ENCODE results near the gene GIT2.

Gene GIT2

DNA sequence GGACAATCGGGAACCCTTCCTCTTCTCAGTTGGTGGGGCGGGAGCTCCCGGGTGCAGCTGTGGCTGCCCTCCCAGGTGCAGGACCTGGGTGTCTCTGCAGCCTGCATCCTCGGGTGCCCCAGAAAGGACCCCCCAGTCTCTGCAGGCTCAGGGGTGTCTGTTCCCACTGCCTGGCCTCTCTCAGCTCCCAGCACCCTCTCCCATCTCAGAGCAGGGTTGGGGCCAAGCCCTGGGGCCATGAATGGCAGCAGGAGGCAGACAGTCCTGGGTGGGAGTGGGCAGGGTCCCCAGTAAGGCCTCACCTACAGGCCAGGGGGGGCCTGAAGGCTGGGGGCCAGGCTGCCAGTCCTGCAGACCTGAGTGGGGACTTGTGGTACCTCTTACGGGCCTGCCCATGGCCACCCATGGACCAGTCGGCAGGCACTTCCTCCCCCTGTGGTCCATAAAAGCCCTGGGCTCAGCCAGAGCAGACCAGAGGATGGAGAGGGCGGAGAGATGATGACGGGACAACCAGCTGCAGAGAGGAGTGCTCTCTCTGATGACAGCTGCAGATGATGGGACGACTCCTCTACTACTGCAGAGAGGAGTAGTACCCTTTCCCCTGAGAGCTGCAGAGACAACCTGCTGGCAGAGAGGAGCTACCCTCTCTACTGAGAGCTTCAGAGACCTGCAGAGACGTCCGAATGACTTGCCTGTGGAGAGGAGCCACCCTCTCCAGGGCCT, 69.5 kb downstream of the GIT2 start:
- intact Hi-C loops (cut with DNase I; ENCODE audit: low total_unique reads): no loop called here
- peaks cover 16 to 82% (median 19%) of the 10 kb centered on the region in 3 donors for H3K36me3 ChIP-seq

DNA sequence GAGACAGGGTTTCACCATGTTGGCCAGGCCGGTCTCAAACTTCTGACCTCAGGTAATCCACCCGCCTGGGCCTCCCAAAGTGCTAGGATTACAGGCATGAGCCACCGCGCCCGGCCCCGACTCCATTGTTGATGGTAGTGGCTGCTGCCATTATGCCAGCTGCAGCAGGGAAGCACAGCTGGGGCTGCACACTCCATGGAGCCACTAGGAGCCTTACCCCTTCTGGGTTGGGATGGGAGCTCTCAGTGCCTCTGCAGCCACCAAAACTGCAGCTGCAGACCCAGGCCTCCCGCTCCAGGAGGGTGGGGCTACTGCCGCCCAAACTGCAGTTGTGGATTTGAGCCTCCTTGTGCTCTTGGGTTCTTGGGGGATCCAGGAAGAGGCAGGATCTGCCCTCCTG, 70.2 kb downstream of the GIT2 start:
- Histone ChIP-seq H3K27me3 (no peaks in the 10 kb centered on the region), H3K4me1 (no peaks in the 10 kb centered on the region), H3K36me3 (peaks cover 9 to 82% (median 14%) of the 10 kb centered on the region in 3 donors), H3K4me3 (no peak overlapping the region), H3K9me3 (no peaks in the 10 kb centered on the region), H3K27ac (no peak overlapping the region)
- no peak for DNase-seq
- TF ChIP-seq, protein P1, sequence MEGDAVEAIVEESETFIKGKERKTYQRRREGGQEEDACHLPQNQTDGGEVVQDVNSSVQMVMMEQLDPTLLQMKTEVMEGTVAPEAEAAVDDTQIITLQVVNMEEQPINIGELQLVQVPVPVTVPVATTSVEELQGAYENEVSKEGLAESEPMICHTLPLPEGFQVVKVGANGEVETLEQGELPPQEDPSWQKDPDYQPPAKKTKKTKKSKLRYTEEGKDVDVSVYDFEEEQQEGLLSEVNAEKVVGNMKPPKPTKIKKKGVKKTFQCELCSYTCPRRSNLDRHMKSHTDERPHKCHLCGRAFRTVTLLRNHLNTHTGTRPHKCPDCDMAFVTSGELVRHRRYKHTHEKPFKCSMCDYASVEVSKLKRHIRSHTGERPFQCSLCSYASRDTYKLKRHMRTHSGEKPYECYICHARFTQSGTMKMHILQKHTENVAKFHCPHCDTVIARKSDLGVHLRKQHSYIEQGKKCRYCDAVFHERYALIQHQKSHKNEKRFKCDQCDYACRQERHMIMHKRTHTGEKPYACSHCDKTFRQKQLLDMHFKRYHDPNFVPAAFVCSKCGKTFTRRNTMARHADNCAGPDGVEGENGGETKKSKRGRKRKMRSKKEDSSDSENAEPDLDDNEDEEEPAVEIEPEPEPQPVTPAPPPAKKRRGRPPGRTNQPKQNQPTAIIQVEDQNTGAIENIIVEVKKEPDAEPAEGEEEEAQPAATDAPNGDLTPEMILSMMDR (IDR thresholded peaks at IDR 0.05): no peak
- intact Hi-C loops (cut with DNase I; ENCODE audit: low total_unique reads): no loop called here

More for the DNA sequence above, 69.5 kb downstream of the GIT2 start:
- DNase-seq: peak in 1 of 2 donors; percentile 35
- H3K4me1 ChIP-seq: no peaks in the 10 kb centered on the region
- H3K9me3 ChIP-seq: no peaks in the 10 kb centered on the region
- no peak overlapping the region for H3K27ac ChIP-seq
- no peaks in the 10 kb centered on the region for H3K27me3 ChIP-seq
- TF ChIP-seq, protein P1 (IDR thresholded peaks at IDR 0.05): no peak
- H3K4me3 ChIP-seq: no peak overlapping the region

GRCh38 chr12:109925185-109925840, 70.9 kb downstream of the GIT2 start:
- Histone ChIP-seq H3K4me3 (no peak overlapping the region), H3K27me3 (no peaks in the 10 kb centered on the region), H3K27ac (no peak overlapping the region), H3K4me1 (no peaks in the 10 kb centered on the region), H3K36me3 (peaks cover 4 to 82% (median 16%) of the 10 kb centered on the region in 3 donors), H3K9me3 (no peaks in the 10 kb centered on the region)
- TF ChIP-seq, protein P1 (IDR thresholded peaks at IDR 0.05): no peak
- intact Hi-C loops (cut with DNase I; ENCODE audit: low total_unique reads): no loop called here
- DNase-seq: no peak

DNA sequence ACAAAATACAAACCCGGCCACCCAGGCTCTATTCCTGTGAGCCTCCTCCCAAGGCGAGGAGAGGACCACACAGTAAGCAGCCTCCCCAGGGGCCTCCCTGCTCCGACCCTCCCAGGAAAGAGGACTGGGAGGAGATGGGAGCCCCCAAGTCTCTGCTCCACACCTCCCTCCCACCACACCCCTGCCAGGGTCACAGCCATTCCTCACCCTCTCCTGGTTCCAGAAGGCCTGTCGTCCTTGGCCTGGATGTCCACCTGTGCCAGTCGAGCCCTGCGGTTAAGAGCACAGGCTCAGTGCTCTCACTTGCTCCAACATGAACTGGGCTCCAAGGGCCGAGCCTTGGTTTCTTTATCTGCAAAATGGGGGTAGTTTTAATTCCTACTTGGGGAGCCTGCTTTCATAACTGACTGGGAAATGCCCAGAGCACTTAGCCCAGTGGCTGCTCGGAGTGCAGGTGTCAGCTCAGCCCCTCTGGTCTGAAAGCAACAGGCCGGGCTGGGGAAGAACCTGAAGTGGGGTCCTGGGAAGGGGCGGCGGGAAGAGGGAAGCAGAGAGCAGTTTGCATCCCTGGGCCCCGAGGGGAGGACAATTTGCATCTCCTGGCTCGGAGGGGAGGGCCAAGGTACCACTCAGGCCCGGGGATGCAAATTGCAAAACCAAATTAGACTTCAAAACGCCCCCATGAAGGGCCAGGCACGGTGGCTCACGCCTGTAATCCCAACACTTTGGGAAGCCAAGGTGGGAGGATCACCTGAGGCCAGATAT, 72.5 kb downstream of the GIT2 start:
- no peaks in the 10 kb centered on the region for H3K27me3 ChIP-seq
- DNase-seq: no peak
- no peaks in the 10 kb centered on the region for H3K9me3 ChIP-seq
- no peak overlapping the region for H3K4me3 ChIP-seq
- intact Hi-C loops (cut with DNase I; ENCODE audit: low total_unique reads): no loop called here
- H3K27ac ChIP-seq: no peak overlapping the region
- no peaks in the 10 kb centered on the region for H3K4me1 ChIP-seq
- H3K36me3 ChIP-seq: peaks cover 4 to 82% (median 33%) of the 10 kb centered on the region in 3 donors
- TF ChIP-seq, protein P1 (IDR thresholded peaks at IDR 0.05): no peak

GRCh38 chr12:109923038-109923437, 73.1 kb downstream of the GIT2 start:
- peak in 1 of 2 donors; percentile 44 for DNase-seq
- Histone ChIP-seq H3K27ac (no peak overlapping the region), H3K4me3 (no peak overlapping the region), H3K9me3 (no peaks in the 10 kb centered on the region), H3K36me3 (peaks cover 3 to 82% (median 37%) of the 10 kb centered on the region in 3 donors), H3K27me3 (no peaks in the 10 kb centered on the region), H3K4me1 (no peaks in the 10 kb centered on the region)
- TF ChIP-seq, protein P1 (IDR thresholded peaks at IDR 0.05): no peak
- intact Hi-C loops (cut with DNase I; ENCODE audit: low total_unique reads): no loop called here
